ENCODE results near the gene AHCTF1.
"Not testable (repeated sequence)": the region's sequence is repeated elsewhere in the genome, so short reads cannot be mapped to it uniquely, and the experiment has no call there.

The AHCTF1 gene

GRCh38 chr1:246837418-246838117 is 94.2 kb downstream of the AHCTF1 start:
- no peak for DNase-seq (ENCODE audit: low read depth, low spot score)

GRCh38 chr1:246836209-246836966 is 95.4 kb downstream of the AHCTF1 start:
- no peak for DNase-seq (ENCODE audit: low read depth, low spot score)

- DNase-seq (ENCODE audit: low read depth, low spot score), result no peak
Measured at GRCh38 chr1:246831543-246831942, 100.2 kb downstream of the AHCTF1 start.

GRCh38 chr1:246828818-246829217 is 102.9 kb downstream of the AHCTF1 start:
- DNase-seq (ENCODE audit: low read depth, low spot score), result no peak

- no peak for DNase-seq (ENCODE audit: low read depth, low spot score)
Measured at GRCh38 chr1:246827396-246827795, 104.4 kb downstream of the AHCTF1 start.

GRCh38 chr1:246825557-246826175 is 106.1 kb downstream of the AHCTF1 start:
- no peak for DNase-seq (ENCODE audit: low read depth, low spot score)

- DNase-seq (ENCODE audit: low read depth, low spot score), result no peak
Measured at GRCh38 chr1:246824541-246824940, 107.2 kb downstream of the AHCTF1 start.

DNA sequence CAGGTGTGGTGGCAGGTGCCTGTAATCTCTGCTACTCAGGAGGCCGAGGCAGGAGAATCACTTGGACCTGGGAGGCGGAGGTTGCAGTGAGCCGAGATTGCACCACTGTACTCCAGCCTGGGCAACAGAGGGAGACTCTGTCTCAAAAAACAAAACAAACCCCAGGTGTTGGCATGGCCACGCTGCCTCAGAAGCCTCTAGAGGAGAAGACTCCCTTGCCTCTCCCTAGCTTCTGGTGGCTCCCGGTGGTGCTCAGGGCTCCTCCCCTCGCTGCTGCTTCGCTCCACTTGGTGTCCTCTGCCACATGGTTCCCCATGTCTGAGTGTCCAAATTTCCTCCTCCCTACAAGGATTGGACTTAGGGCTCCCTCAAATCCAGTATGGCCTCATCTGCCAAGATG is 109.6 kb downstream of the AHCTF1 start:
- not testable (repeated sequence) for DNase-seq (ENCODE audit: low read depth, low spot score)

DNA sequence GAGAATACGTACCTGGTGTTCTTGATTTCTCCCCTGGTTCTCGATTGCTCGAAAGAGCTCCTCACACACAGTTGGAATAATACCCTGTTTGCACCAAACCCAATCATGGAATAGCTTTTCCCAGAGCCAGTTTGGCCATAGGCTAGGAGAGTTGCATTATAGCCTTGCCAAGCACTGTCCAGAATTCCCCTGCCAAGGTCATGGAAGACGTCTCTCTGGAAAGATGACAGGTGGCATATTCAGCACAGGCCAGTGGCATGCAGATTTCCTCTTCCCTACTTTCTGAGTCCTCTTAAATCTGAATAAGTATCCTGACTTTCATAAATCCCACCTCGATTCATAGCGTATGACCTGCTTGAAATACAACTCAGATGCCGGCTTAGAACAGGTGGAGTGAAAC is 111.1 kb downstream of the AHCTF1 start:
- no peak for DNase-seq (ENCODE audit: low read depth, low spot score)

DNA sequence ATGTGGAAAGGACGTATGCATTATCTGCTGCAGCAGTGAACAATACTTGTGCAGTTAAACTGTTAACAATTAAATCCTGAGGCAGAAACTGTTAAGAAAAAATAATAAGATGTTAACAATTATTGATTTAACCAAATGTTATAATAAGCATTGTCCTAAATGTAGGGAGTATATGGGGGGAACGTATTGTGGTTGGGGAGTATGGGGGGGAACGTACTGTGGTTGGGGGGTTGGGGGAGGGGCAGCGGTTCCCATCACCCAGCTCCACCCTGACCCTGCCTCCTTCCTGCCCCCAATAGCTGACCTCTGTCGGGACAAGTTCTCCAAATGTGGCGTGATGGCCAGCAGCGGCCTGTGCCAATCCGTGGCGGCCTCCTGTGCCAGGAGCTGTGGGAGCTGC is 114.0 kb downstream of the AHCTF1 start:
- DNase-seq (ENCODE audit: low read depth, low spot score), result not testable (repeated sequence)

- no peak for DNase-seq (ENCODE audit: low read depth, low spot score)
Measured at GRCh38 chr1:246815693-246816270, 116.0 kb downstream of the AHCTF1 start.

GRCh38 chr1:246814890-246815289 is 116.9 kb downstream of the AHCTF1 start:
- no peak for DNase-seq (ENCODE audit: low read depth, low spot score)

DNA sequence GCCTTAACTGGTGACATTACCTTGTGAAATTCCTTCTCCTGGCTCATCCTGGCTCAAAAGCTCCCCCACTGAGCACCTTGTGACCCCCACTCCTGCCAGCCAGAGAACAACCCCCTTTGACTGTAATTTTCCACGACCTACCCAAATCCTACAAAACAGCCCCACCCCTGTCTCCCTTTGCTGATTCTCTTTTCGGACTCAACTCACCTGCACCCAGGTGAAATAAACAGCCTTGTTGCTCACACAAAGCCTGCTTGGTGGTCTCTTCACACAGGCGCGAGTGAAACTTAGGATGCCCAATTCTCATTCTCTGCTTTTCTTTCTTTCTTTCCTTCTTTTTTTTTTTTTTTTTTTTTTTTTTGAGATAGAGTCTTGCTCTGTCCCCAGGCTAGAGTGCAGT is 118.4 kb downstream of the AHCTF1 start:
- DNase-seq (ENCODE audit: low read depth, low spot score), result not testable (repeated sequence)

DNA sequence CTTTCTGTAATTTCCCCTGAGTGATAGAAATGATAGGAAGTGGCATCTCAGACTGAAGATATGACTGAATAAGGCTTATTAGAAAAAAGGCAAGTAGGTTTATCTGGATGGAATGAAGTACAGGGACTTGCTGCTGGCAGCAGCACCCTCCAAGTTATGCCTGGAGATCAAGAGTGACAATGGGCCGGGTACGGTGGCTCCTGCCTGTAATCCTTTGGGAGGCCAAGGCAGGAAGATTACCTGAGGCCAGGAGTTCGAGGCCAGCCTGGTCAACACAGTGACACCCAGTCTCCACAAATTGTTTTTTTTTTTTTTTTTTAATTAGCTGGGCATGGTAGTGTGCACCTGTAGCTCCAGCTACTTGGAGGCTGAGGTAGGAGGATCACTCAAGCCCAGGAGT is 119.8 kb downstream of the AHCTF1 start:
- no peak for DNase-seq (ENCODE audit: low read depth, low spot score)

DNA sequence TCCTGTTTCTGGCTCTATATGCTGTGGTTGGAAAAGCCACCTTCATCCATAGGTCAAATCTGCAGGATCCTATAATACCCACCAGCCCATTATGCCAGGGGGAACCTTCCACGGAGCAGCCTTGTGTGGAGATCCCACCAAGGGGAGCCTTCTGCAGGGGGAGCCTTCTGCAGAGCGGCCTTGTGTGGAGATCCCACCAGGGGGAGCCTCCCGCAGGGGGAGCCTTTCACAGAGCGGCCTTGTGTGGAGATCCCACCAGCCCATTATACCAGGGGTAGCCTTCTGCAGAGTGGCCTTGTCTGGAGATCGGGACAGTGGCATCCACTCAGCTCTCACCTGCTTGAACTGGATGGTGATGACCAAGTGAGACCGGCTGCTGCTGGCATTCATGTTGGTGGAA is 122.3 kb downstream of the AHCTF1 start:
- DNase-seq (ENCODE audit: low read depth, low spot score), result no peak

- DNase-seq (ENCODE audit: low read depth, low spot score), result no peak
Measured at GRCh38 chr1:246805135-246805716, 126.5 kb downstream of the AHCTF1 start.

GRCh38 chr1:246803883-246804282 is 127.9 kb downstream of the AHCTF1 start:
- no peak for DNase-seq (ENCODE audit: low read depth, low spot score)

GRCh38 chr1:246803373-246803772 is 128.4 kb downstream of the AHCTF1 start:
- DNase-seq (ENCODE audit: low read depth, low spot score), result no peak

- DNase-seq (ENCODE audit: low read depth, low spot score), result no peak
Measured at GRCh38 chr1:246801241-246802020, 130.3 kb downstream of the AHCTF1 start.

- DNase-seq (ENCODE audit: low read depth, low spot score), result no peak
Measured at GRCh38 chr1:246800756-246801155, 131.0 kb downstream of the AHCTF1 start.

DNA sequence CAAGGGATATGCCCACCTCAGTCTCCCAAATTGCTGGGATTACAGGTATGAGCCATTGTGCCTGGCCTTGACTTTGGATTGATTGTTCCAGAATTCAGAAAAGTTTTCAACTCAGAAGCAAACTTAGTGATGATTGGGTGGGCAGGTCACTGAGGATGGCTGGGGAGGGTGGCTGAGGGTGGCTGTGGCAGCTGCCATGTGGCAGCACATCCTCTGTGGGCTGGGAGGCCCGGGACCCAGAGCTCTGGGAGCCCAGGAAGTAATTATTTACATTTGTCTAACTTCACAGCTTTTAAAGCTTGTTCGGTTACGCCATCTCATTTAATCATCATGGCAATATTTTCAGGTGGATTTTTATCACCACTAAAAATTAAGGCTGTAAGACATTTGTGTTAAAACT is 131.4 kb downstream of the AHCTF1 start:
- DNase-seq (ENCODE audit: low read depth, low spot score), result no peak

Measured in activated CD4-positive, CD25-positive, alpha-beta regulatory T cell treated with anti-CD3 and anti-CD28 coated beads, Interleukin-2, amount 50 U/mL, for 16 hours (primary cell).